K562 (cell line): ENCODE measurements around the gene PDE6G. TPM values are rescaled to one million over a fixed set of nuclear protein-coding genes. Genes with fewer than 3 reads are reported as not detected.
A peak's percentile ranks its signal among the peaks of the same experiment; 100 is the strongest.

Source experiments
- ATF2 ChIP-seq: sonication (generic); formaldehyde crosslinking; IDR thresholded peaks from 2 replicates; pipeline ENCODE4 v1.8.1; 2022; ENCODE audit warnings: missing genetic modification reagents
- C11orf30 ChIP-seq: fragments of 450-650 bp; IDR thresholded peaks from 2 replicates; pipeline ENCODE4 v1.6.1; 2016; ENCODE audit warnings: low read depth, mild to moderate bottlenecking
- CLOCK ChIP-seq: fragments of 250-450 bp; sonication (Bioruptor Pico); IDR thresholded peaks from 2 replicates; pipeline ENCODE4 v1.4.0; 2020; ENCODE audit warnings: mild to moderate bottlenecking, moderate library complexity, borderline replicate concordance
- COPS2 ChIP-seq: fragments of 450-650 bp; conservative IDR thresholded peaks from 2 replicates; pipeline ENCODE4 v1.6.1; 2016; ENCODE audit warnings: mild to moderate bottlenecking, moderate library complexity
- ESRRB ChIP-seq: fragments of 250-450 bp; sonication (Bioruptor Pico); IDR thresholded peaks from 2 replicates; pipeline ENCODE4 v1.5.0; 2020; ENCODE audit warnings: mild to moderate bottlenecking, moderate library complexity, borderline replicate concordance
- HNRNPLL ChIP-seq: fragments of 200-400 bp; formaldehyde crosslinking; IDR thresholded peaks from 2 replicates; pipeline ENCODE4 v1.6.1; 2017; ENCODE audit warnings: low read length, low read depth, mild to moderate bottlenecking; ENCODE audit not compliant: poor library complexity, severe bottlenecking
- IFI16 ChIP-seq: fragments of 250-450 bp; sonication (Bioruptor Pico); IDR thresholded peaks from 2 replicates; pipeline ENCODE4 v2.1.2; 2022; ENCODE audit warnings: mild to moderate bottlenecking, inconsistent platforms
- KLF6 ChIP-seq: fragments of 250-450 bp; sonication (Bioruptor Pico); IDR thresholded peaks from 2 replicates; pipeline ENCODE4 v1.4.0; 2020; ENCODE audit warnings: mild to moderate bottlenecking, moderate library complexity, borderline replicate concordance
- MAFF ChIP-seq: IDR thresholded peaks from 2 replicates; pipeline ENCODE4 v1.6.1; 2012; ENCODE audit warnings: low read length, improper control_type of control experiment
- MBD1 ChIP-seq: fragments of 250-450 bp; sonication (Bioruptor Pico); IDR thresholded peaks from 2 replicates; pipeline ENCODE4 v1.8.0; 2022; ENCODE audit warnings: inconsistent platforms
- NFRKB ChIP-seq: fragments of 450-650 bp; IDR thresholded peaks from 2 replicates; pipeline ENCODE4 v1.6.1; 2016; ENCODE audit warnings: low read depth
- PATZ1 ChIP-seq: fragments of 250-450 bp; sonication (Bioruptor Pico); IDR thresholded peaks from 2 replicates; pipeline ENCODE4 v1.5.0; 2020; ENCODE audit warnings: mild to moderate bottlenecking, borderline replicate concordance
- SMARCA4 ChIP-seq: fragments of 450-650 bp; IDR thresholded peaks from 2 replicates; pipeline ENCODE4 v1.6.1; 2016
- SUPT5H ChIP-seq: fragments of 450-650 bp; IDR thresholded peaks from 2 replicates; pipeline ENCODE4 v1.6.1; 2016
- TAF9B ChIP-seq: fragments of 450-650 bp; IDR thresholded peaks from 2 replicates; pipeline ENCODE4 v1.6.1; 2018; ENCODE audit warnings: mild to moderate bottlenecking; ENCODE audit not compliant: partially characterized antibody
- ZNF41 ChIP-seq: fragments of 250-450 bp; sonication (Bioruptor Pico); conservative IDR thresholded peaks from 2 replicates; pipeline ENCODE4 v1.4.0; 2020; ENCODE audit warnings: mild to moderate bottlenecking
- ZNF449 ChIP-seq: fragments of 250-450 bp; sonication (Bioruptor Pico); IDR thresholded peaks from 2 replicates; pipeline ENCODE4 v1.8.0; 2022; ENCODE audit warnings: moderate library complexity, mild to moderate bottlenecking, inconsistent platforms
- ZNF584 ChIP-seq: fragments of 200-800 bp; sonication (Bioruptor generic); IDR thresholded peaks from 2 replicates; pipeline ENCODE4 v1.6.1; 2016; ENCODE audit warnings: low read depth, mild to moderate bottlenecking, missing genetic modification characterization, missing compliant biosample characterization
- polyA plus RNA-seq, 8 experiments: library from polyadenylated mRNA; depleted of rRNA in 4 of 8; stranded (reverse) in 5 of 8; unstranded in 3 of 8; fragments of >200 nt; fragmentation: Nextera tagmentation in 2 of 8; fragmentation: Illumina TruSeq in 1 of 8; extraction: Ambion mirVana in 2 of 8; extraction: Trizol in 1 of 8; gene quantifications; 2 replicates each; pipeline versions ENCODE4 v1.2.1 to v1.2.3, GENCODE V29; 2011 to 2014; ENCODE audit warnings: inconsistent platforms in 1 of 8, missing spikeins in 1 of 8
- total RNA-seq, 7 experiments: library from RNA; depleted of rRNA in 6 of 7; stranded (reverse); fragments of >200 nt in 6 of 7; fragmentation: Illumina TruSeq in 2 of 7; extraction: Trizol in 2 of 7; gene quantifications; 2 replicates each; pipeline versions ENCODE4 v1.2.1 to v1.2.3, GENCODE V29; 2011 to 2021; ENCODE audit warnings: low replicate concordance in 1 of 7

The PDE6G gene
- total and polyA plus RNA-seq, 9 of the 15 experiments (the other 6 are each of a cell fraction or from before 2014, with no cell fraction given): 0.14 to 0.59 TPM; not detected in 7

- TF ChIP-seq KLF6 (CRISPR knock-in tag) (peak; percentile 89; the same call in 1 of the 2 replicates), C11orf30 (no peak), PATZ1 (CRISPR knock-in tag) (peak; percentile 43; the same call in 1 of the 2 replicates), COPS2 (no peak), SUPT5H (0 out of 2 replicates have a peak, but pooled peaks have one; percentile 27), HNRNPLL (no peak), SMARCA4 (no peak), ZNF584 (CRISPR knock-in tag) (peak; percentile 82), MAFF (no peak), CLOCK (peak; percentile 44; the same call in 1 of the 2 replicates), TAF9B (peak; percentile 33), MBD1 (CRISPR knock-in tag) (no peak), ATF2 (no peak), ZNF449 (CRISPR knock-in tag) (peak; percentile 80; the same call in 1 of the 2 replicates), ZNF41 (CRISPR knock-in tag) (peak; percentile 80), ESRRB (CRISPR knock-in tag) (peak; percentile 79; the same call in 1 of the 2 replicates), NFRKB (peak; percentile 83; the same call in 1 of the 2 replicates), IFI16 (CRISPR knock-in tag) (no peak)
Measured at GRCh38 chr17:81665205-81666091, 9.1 kb upstream of the PDE6G start (continued).
